Right lung (tissue), 5 donors: ENCODE measurements around the gene FANCG. TPM values are rescaled to one million over a fixed set of nuclear protein-coding genes. Genes with fewer than 3 reads are reported as not detected.

Source experiments
- DNase-seq, 2 donors: peaks; one replicate each; pipeline ENCODE4 v3.0.0-alpha.2; 2013
- polyA plus RNA-seq, 5 donors: library from polyadenylated mRNA; unstranded; fragments of 120-200 nt; gene quantifications; one replicate each; pipeline versions ENCODE4 v1.2.1 to v1.2.3, GENCODE V29; 2013; ENCODE audit warnings: inconsistent platforms in 1 of 5, low replicate concordance in 1 of 5; ENCODE audit not compliant: insufficient read length in 5 of 5, insufficient read depth in 1 of 5

Gene FANCG
- polyA plus RNA-seq, 5 donors = 41.1 to 60.2 (median 49.0) TPM

DNA sequence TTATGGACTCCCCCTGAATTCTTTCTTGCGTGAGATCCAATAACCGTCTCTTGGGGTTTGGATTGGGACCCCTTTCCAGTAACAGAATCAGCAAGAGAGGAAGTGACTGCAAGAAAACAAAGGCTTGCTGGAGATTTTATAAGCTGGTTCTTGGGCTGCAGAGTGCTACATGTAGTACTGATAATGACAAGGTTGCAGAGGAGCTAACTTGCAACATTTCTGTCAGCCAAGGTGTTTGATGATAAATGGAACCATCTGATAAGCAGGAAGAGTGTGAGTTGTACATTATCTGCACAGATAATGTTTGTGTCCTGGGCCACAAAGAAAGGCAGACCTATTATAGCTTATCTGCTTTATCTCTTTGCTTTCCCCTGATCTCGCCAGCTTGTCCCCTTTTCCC lies 53.1 kb downstream of the FANCG start:
- no peak for DNase-seq

Other genes with a start within 250 kb of the FANCG start
- gene PHF24, start 121.7 kb downstream of the FANCG start, polyA plus RNA-seq = under 1 TPM; 0.19 to 0.81 (median 0.54) TPM
- gene DNAJB5, start 90.2 kb downstream of the FANCG start, polyA plus RNA-seq = 10 to 100 TPM in 2 of 5 donors, 1 to 10 TPM in 3; 7.5 to 12.5 (median 9.3) TPM
- gene VCP, start 7.3 kb downstream of the FANCG start, polyA plus RNA-seq = 100 to 1,000 TPM; 182 to 231 (median 209) TPM
- 10 to 100 TPM; 20.2 to 25.6 (median 21.3) TPM for gene PIGO, start 16.6 kb upstream of the FANCG start, polyA plus RNA-seq
- 100 to 1,000 TPM in 2 of 5 donors, 10 to 100 TPM in 3; 93.1 to 111 (median 100.0) TPM for gene STOML2, start 23.2 kb upstream of the FANCG start, polyA plus RNA-seq
- 10 to 100 TPM; 12.3 to 16.1 (median 14.9) TPM for gene ATOSB, start 35.9 kb upstream of the FANCG start, polyA plus RNA-seq
- gene UNC13B, start 82.1 kb upstream of the FANCG start, polyA plus RNA-seq = 10 to 100 TPM; 70.4 to 90.4 (median 79.8) TPM